ENCODE data around the gene LPP.

Gene LPP

DNA sequence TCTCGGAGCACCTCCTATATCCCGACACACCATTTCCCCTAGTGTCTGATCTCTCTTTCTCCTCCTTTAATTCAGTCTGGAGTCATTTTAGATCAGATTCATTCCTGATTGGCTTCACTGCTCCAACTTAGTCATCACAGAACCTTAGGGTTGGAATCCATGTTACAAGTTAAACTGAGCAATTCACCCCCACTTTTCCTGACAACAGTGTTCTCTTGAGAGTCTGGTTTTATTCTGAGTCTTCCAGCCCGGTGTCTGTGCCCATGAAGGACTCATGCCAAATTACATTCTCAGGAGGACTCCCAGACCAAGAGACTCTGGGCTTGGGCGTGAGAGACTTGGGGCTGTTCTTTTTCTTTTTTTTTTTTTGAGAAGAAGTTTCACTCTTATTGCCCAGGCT lies 57.5 kb downstream of the LPP start:
- Histone ChIP-seq H3K27me3 (replicated peaks) (no peaks in the 10 kb centered on the region), H3K4me3 (ENCODE audit: low read depth, low read length) (no peak overlapping the region), H3K27ac (peak overlapping the region; percentile 85), H3K36me3 (replicated peaks) (no peaks in the 10 kb centered on the region)
- no peak for DNase-seq
- TF ChIP-seq, protein P1, sequence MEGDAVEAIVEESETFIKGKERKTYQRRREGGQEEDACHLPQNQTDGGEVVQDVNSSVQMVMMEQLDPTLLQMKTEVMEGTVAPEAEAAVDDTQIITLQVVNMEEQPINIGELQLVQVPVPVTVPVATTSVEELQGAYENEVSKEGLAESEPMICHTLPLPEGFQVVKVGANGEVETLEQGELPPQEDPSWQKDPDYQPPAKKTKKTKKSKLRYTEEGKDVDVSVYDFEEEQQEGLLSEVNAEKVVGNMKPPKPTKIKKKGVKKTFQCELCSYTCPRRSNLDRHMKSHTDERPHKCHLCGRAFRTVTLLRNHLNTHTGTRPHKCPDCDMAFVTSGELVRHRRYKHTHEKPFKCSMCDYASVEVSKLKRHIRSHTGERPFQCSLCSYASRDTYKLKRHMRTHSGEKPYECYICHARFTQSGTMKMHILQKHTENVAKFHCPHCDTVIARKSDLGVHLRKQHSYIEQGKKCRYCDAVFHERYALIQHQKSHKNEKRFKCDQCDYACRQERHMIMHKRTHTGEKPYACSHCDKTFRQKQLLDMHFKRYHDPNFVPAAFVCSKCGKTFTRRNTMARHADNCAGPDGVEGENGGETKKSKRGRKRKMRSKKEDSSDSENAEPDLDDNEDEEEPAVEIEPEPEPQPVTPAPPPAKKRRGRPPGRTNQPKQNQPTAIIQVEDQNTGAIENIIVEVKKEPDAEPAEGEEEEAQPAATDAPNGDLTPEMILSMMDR (IDR thresholded peaks at IDR 0.05; ENCODE audit: low read depth, low read length, missing control alignments) = no peak
- in situ Hi-C loops (cut with HindIII; ENCODE audit: low pct_ligation_motif_present, low sequenced_read_pairs) = no loop called here

DNA sequence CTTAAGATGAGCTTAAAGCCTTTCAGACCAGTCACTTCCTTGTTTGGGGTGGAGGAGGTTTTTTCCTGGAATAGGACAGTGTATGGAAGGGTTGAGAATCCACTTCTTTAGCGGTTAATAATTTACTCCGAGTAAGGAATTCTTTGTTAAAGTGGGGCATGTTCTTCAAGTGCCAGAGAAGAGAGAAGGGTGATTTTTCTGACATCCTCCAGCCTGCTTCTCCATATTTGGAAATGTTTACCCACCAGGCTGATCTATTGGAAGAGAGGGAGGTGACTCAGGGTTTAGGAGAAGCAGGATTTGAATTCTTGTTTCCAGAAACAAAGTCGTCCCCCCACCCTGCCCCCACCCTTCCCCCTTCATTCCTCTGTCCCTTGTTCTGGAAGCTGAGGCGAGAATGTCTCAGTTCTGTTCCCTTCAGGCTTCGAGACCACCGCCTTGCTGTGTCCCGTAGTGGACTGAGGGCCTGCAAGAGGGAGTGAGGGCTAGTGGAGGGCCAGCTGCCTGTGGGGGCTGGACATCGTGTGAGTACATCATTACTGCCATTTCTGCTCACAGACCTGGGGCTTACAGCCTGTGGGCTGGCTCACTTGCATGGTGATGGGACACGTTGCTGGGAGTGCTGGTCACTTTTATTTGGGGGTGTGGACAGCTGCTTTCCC lies 58.5 kb downstream of the LPP start:
- Histone ChIP-seq H3K27ac (peak overlapping the region; percentile 85), H3K27me3 (replicated peaks) (no peaks in the 10 kb centered on the region), H3K36me3 (replicated peaks) (no peaks in the 10 kb centered on the region), H3K4me3 (ENCODE audit: low read depth, low read length) (peak overlapping the region; percentile 33)
- no peak for DNase-seq
- TF ChIP-seq, protein P1 (IDR thresholded peaks at IDR 0.05; ENCODE audit: low read depth, low read length, missing control alignments) = no peak
- in situ Hi-C loops (cut with HindIII; ENCODE audit: low pct_ligation_motif_present, low sequenced_read_pairs) = no loop called here

DNA sequence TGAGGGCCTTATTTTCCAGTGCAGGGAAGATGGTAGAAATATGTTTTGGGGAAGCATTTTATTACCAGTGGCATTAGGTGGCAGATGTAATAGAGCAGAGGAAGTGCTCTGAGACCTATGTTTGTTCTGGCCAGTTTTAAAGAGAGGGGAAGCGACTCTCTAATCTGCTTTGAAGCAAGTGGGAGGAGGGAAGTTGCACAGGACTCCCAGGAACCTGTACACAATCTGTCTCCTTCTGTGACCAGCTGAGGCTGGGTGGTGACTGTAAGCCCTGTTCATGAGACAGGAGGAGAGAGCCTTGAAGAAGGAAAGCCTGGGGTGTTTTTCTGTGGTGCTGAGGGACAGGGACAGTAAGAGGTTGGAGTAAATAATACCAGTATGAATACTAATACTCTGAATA lies 60.5 kb downstream of the LPP start:
- peak overlapping the region; percentile 1 for H3K27ac ChIP-seq
- no peak for DNase-seq
- TF ChIP-seq, protein P1 (IDR thresholded peaks at IDR 0.05; ENCODE audit: low read depth, low read length, missing control alignments) = no peak

DNA sequence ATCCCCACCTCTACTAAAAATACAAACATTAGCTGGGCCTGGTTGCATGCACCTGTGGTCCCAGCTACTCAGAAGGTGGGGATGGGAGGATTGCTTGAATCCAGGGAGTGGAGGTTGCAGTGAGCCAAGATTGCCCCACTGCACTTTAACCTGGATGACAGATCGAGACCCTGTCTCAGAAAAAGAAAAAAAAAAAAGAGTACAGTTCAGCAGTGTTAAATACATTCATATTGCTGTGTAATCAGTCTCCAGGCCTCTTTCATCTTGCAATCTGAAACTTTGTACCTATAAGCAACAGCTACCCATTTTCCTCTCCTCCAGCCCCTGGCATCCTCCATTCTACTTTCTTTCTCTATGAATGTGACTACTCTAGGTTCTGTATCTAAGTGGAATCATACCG lies 61.2 kb downstream of the LPP start:
- Histone ChIP-seq H3K27ac (no peak overlapping the region), H3K27me3 (replicated peaks) (no peaks in the 10 kb centered on the region), H3K4me3 (ENCODE audit: low read depth, low read length) (no peak overlapping the region), H3K36me3 (replicated peaks) (no peaks in the 10 kb centered on the region)
- in situ Hi-C loops (cut with HindIII; ENCODE audit: low pct_ligation_motif_present, low sequenced_read_pairs) = no loop called here
- no peak for DNase-seq
- TF ChIP-seq, protein P1 (IDR thresholded peaks at IDR 0.05; ENCODE audit: low read depth, low read length, missing control alignments) = no peak

More for the DNA sequence above, 60.5 kb downstream of the LPP start:
- H3K36me3 ChIP-seq (replicated peaks) = no peaks in the 10 kb centered on the region
- in situ Hi-C loops (cut with HindIII; ENCODE audit: low pct_ligation_motif_present, low sequenced_read_pairs) = no loop called here
- H3K4me3 ChIP-seq (ENCODE audit: low read depth, low read length) = no peak overlapping the region
- no peaks in the 10 kb centered on the region for H3K27me3 ChIP-seq (replicated peaks)

DNA sequence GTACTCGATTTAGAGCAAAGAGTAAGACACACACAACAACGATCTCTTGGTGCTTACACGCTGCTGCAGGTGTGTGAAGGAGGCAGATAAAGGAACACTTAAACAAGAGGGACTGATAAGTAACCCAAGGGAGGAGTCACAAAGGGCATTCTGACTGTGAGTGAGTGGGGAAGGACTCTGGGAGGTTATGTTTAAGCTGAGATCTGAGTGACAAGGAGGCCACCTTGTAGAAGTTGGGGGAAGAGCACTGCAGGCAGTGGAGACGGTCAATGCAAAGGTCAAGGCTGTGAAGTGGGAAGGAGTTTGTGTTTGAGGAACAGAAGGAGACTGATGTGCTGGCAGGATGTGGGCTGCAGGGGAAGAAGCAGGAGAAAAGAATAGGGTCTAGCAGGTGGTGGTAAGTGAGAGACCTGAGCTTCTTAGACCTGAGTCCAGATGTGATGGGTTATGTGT lies 63.1 kb downstream of the LPP start:
- H3K27me3 ChIP-seq (replicated peaks) = no peaks in the 10 kb centered on the region
- no peak overlapping the region for H3K4me3 ChIP-seq (ENCODE audit: low read depth, low read length)
- TF ChIP-seq, protein P1 (IDR thresholded peaks at IDR 0.05; ENCODE audit: low read depth, low read length, missing control alignments) = no peak
- DNase-seq = no peak
- in situ Hi-C loops (cut with HindIII; ENCODE audit: low pct_ligation_motif_present, low sequenced_read_pairs) = no loop called here
- H3K27ac ChIP-seq = no peak overlapping the region
- no peaks in the 10 kb centered on the region for H3K36me3 ChIP-seq (replicated peaks)

DNA sequence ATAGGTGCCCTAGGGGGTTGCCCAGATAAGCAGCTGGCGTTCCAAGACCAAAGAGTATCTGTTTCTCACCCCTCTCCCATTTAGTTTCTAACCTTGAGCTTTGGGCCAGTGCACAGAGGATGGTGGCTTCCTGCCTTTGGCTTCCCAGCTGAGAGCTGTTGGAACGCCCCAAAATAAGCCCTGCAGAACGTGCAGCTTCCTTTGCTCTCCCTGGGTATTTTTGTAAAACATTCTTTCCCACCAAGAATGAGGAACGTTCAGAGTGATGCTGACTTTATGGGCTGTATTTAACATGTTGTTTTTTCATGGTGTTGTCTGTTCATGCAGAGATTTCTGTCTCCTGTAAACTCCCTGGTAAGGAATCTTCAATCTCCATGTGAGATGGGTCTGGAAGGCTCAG lies 63.8 kb downstream of the LPP start:
- DNase-seq = no peak
- Histone ChIP-seq H3K36me3 (replicated peaks) (no peaks in the 10 kb centered on the region), H3K27me3 (replicated peaks) (no peaks in the 10 kb centered on the region), H3K27ac (no peak overlapping the region), H3K4me3 (ENCODE audit: low read depth, low read length) (no peak overlapping the region)
- TF ChIP-seq, protein P1 (IDR thresholded peaks at IDR 0.05; ENCODE audit: low read depth, low read length, missing control alignments) = no peak
- in situ Hi-C loops (cut with HindIII; ENCODE audit: low pct_ligation_motif_present, low sequenced_read_pairs) = no loop called here
